Gastrocnemius medialis (tissue), 4 donors: ENCODE measurements around the gene AKIRIN2.

ENCODE experiments used
- CTCF ChIP-seq, 5 experiments: fragments of 450-650 bp in 3 of 5; fragments of 200-600 bp in 2 of 5; sonication (generic) in 2 of 5; IDR thresholded peaks in 4 of 5; conservative IDR thresholded peaks in 1 of 5; 1 replicate in 4 of 5; 2 replicates in 1 of 5; pipeline ENCODE4 v1.5.1; 2016 to 2019; ENCODE audit warnings: antibody characterized with exemption in 5 of 5, mild to moderate bottlenecking in 3 of 5, moderate library complexity in 3 of 5
- POLR2A ChIP-seq, 2 donors: fragments of 450-650 bp; IDR thresholded peaks; one replicate each; pipeline ENCODE4 v1.6.1; 2017; ENCODE audit warnings: antibody characterized with exemption in 2 of 2, mild to moderate bottlenecking in 2 of 2, moderate library complexity in 2 of 2

GRCh38 chr6:87663434-87663833 is 38.6 kb downstream of the AKIRIN2 start:
- no peak for TF ChIP-seq CTCF (IDR thresholded peaks at IDR 0.05 in 4 of 5, conservative IDR thresholded peaks at IDR 0.05 in 1 of 5)
- no peak for TF ChIP-seq POLR2A (IDR thresholded peaks at IDR 0.05)
